Transverse colon (tissue), 4 donors: ENCODE measurements around the gene BASP1. TPM values are rescaled to one million over a fixed set of nuclear protein-coding genes. Genes with fewer than 3 reads are reported as not detected.

Experiments
- DNase-seq: peaks from one replicate; pipeline ENCODE4 v3.0.0-alpha.2; 2019
- H3K27ac ChIP-seq, 4 donors: fragments of 200-600 bp; sonication (generic); 2 replicates each; pipeline ENCODE4 v1.5.1; 2016 to 2018; ENCODE audit warnings: inconsistent platforms in 4 of 4
- H3K27me3 ChIP-seq: fragments of 200-600 bp; sonication (generic); 2 replicates; pipeline ENCODE4 v1.5.1; 2017; ENCODE audit warnings: inconsistent platforms
- H3K36me3 ChIP-seq, 4 donors: fragments of 200-600 bp; sonication (generic); 2 replicates each; pipeline ENCODE4 v1.5.1; 2017 to 2019; ENCODE audit warnings: inconsistent platforms in 4 of 4
- H3K4me1 ChIP-seq, 4 donors: fragments of 200-600 bp; sonication (generic); 2 replicates each; pipeline ENCODE4 v1.5.1; 2017 to 2020; ENCODE audit warnings: inconsistent platforms in 4 of 4
- H3K4me3 ChIP-seq, 4 donors: fragments of 200-600 bp; sonication (generic); 1 replicate in 1 of 4; 2 replicates in 3 of 4; pipeline versions ENCODE4 v1.5.1 to v1.6.1; 2017 to 2019; ENCODE audit warnings: inconsistent platforms in 4 of 4
- H3K9me3 ChIP-seq, 2 donors: fragments of 200-600 bp; sonication (generic); 2 replicates each; pipeline ENCODE4 v1.5.1; 2017 to 2019; ENCODE audit warnings: inconsistent platforms in 2 of 2
- CTCF ChIP-seq, 5 experiments: fragments of 200-600 bp in 3 of 5; fragments of 450-650 bp in 2 of 5; sonication (generic) in 3 of 5; IDR thresholded peaks; 1 replicate in 2 of 5; 2 replicates in 3 of 5; pipeline ENCODE4 v1.5.1; 2016 to 2017; ENCODE audit warnings: antibody characterized with exemption in 5 of 5, inconsistent platforms in 3 of 5, mild to moderate bottlenecking in 2 of 5, moderate library complexity in 1 of 5
- EP300 ChIP-seq: sonication (generic); formaldehyde crosslinking; IDR thresholded peaks from one replicate; pipeline ENCODE4 v1.6.1; 2017; ENCODE audit warnings: antibody characterized with exemption, low read depth
- POLR2A ChIP-seq: fragments of 450-650 bp; IDR thresholded peaks from one replicate; pipeline ENCODE4 v1.6.1; 2016; ENCODE audit warnings: antibody characterized with exemption, mild to moderate bottlenecking, moderate library complexity
- POLR2AphosphoS5 ChIP-seq, 3 donors: sonication (generic); formaldehyde crosslinking; IDR thresholded peaks; one replicate each; pipeline ENCODE4 v1.6.1; 2016; ENCODE audit warnings: antibody characterized with exemption in 3 of 3
- WGBS, 2 donors: methylation state at CpG; one replicate each; pipeline ENCODE4 v1.1.5; 2018; ENCODE audit warnings: low coverage in 1 of 2; 5-methylcytosine and 5-hydroxymethylcytosine counted together
- in situ Hi-C, 4 donors: fragments of 200-750 bp; cut with MboI; loops; one replicate each; pipeline versions ENCODE4 v1.15.0 to v1.15.1; 2017; ENCODE audit warnings: low sequenced_read_pairs in 3 of 4, low pct_ligation_motif_present in 1 of 4, low pct_unique_long_range_greater_than_20kb in 1 of 4
- intact Hi-C: fragments of 100-400 bp; cut with DNase I; formaldehyde crosslinking; loops from one replicate; pipeline ENCODE4 v1.15.1; 2023; ENCODE audit warnings: low total_unique reads
- total RNA-seq, 4 donors: library from RNA; depleted of rRNA; stranded (reverse); fragments of >200 nt; gene quantifications; one replicate each; pipeline ENCODE4 v1.1.0, GENCODE V29; 2016

The BASP1 gene
- total RNA-seq, 4 donors from 2014 or later: 1.5 to 36.4 (median 9.2) TPM

GRCh38 chr5:17275289-17276158 lies 58.1 kb downstream of the BASP1 start:
- intact Hi-C loops: no loop called here

GRCh38 chr5:17276445-17276844 lies 59.0 kb downstream of the BASP1 start:
- Histone ChIP-seq H3K4me1 (no peaks in the 10 kb centered on the region), H3K9me3 (no peaks in the 10 kb centered on the region), H3K4me3 (no peak overlapping the region), H3K36me3 (no peaks in the 10 kb centered on the region), H3K27ac (no peak overlapping the region), H3K27me3 (no peaks in the 10 kb centered on the region)
- intact Hi-C loops: no loop called here
- WGBS, 2 donors: 69 to 72% methylated on average over 3 of the region's 3 CpGs
- no peak for DNase-seq
- in situ Hi-C loops: no loop called here
- TF ChIP-seq EP300 (no peak), POLR2AphosphoS5 (IDR thresholded peaks at IDR 0.05) (no peak), POLR2A (no peak), CTCF (IDR thresholded peaks at IDR 0.05) (no peak)

More at GRCh38 chr5:17275289-17276158, 58.1 kb downstream of the BASP1 start:
- H3K4me1 ChIP-seq: no peaks in the 10 kb centered on the region
- DNase-seq: no peak
- H3K36me3 ChIP-seq: no peaks in the 10 kb centered on the region
- TF ChIP-seq EP300: no peak
- TF ChIP-seq POLR2AphosphoS5 (IDR thresholded peaks at IDR 0.05): no peak
- TF ChIP-seq CTCF (IDR thresholded peaks at IDR 0.05): no peak
- TF ChIP-seq POLR2A: no peak
- no peak overlapping the region for H3K4me3 ChIP-seq
- no peak overlapping the region for H3K27ac ChIP-seq
- H3K27me3 ChIP-seq: no peaks in the 10 kb centered on the region
- in situ Hi-C loops: no loop called here
- no peaks in the 10 kb centered on the region for H3K9me3 ChIP-seq
- 96 to 99% methylated on average over 21 to 55 of the region's 57 CpGs for WGBS, 2 donors

- no peak for DNase-seq
- Histone ChIP-seq H3K36me3 (no peaks in the 10 kb centered on the region), H3K9me3 (no peaks in the 10 kb centered on the region), H3K4me3 (no peak overlapping the region), H3K4me1 (no peaks in the 10 kb centered on the region), H3K27me3 (no peaks in the 10 kb centered on the region), H3K27ac (no peak overlapping the region)
- TF ChIP-seq EP300 (no peak), POLR2AphosphoS5 (IDR thresholded peaks at IDR 0.05) (no peak), CTCF (IDR thresholded peaks at IDR 0.05) (no peak), POLR2A (no peak)
- intact Hi-C loops (no loop called here), in situ Hi-C loops (no loop called here)
- WGBS, 2 donors: 87 to 93% methylated on average over 5 of the region's 5 CpGs
These were observed 60.5 kb downstream of the BASP1 start for GRCh38 chr5:17277907-17278306.

GRCh38 chr5:17278931-17279330 lies 61.5 kb downstream of the BASP1 start:
- Histone ChIP-seq H3K4me1 (no peaks in the 10 kb centered on the region), H3K36me3 (no peaks in the 10 kb centered on the region), H3K27me3 (no peaks in the 10 kb centered on the region), H3K9me3 (no peaks in the 10 kb centered on the region), H3K4me3 (no peak overlapping the region), H3K27ac (no peak overlapping the region)
- intact Hi-C loops (no loop called here), in situ Hi-C loops (no loop called here)
- WGBS, 2 donors: 92 to 100% methylated on average over 1 to 7 of the region's 7 CpGs
- TF ChIP-seq EP300: no peak
- TF ChIP-seq CTCF (IDR thresholded peaks at IDR 0.05): no peak
- TF ChIP-seq POLR2AphosphoS5 (IDR thresholded peaks at IDR 0.05): no peak
- no peak for DNase-seq
